DOHH2 (cell line): Measurements from ENCODE around the gene WDFY4.

Experiments used
- CTCF ChIP-seq: fragments of 200-600 bp; sonication (generic); IDR thresholded peaks from one replicate; pipeline ENCODE4 v1.5.1; 2014; ENCODE audit warnings: antibody characterized with exemption, mild to moderate bottlenecking, low read depth, low read length; ENCODE audit not compliant: poor library complexity, severe bottlenecking
- EZH2phosphoT487 ChIP-seq: fragments of 200-600 bp; sonication (generic); IDR thresholded peaks from 2 replicates; pipeline ENCODE4 v1.6.1; 2017; ENCODE audit warnings: borderline replicate concordance, mild to moderate bottlenecking, antibody characterized with exemption, low read length, moderate library complexity, mixed read lengths

- no peak for TF ChIP-seq CTCF
- no peak for TF ChIP-seq EZH2phosphoT487
Observed at GRCh38 chr10:48968036-48968435, 283.4 kb downstream of the WDFY4 start.
